ENCODE measurements around the gene NPHP4.

Gene NPHP4

DNA sequence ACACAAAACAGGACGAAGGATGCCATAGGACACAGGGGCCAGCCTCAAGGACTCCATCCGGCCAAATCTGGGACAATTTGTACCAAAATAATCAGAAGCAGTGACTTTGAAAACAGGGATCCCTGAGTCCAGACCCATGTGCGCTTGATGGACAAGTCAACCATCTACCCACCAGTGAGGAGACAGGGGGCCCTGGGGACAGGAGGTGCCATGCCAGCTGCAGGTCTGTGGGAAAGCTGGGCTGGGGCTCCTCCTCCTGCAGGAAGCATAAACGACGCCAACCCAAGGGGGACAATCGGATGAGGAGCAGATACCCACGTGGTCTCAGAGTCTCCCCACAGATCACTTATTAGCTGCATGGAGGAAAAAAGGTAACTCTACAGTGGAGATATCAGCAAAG lies 50.6 kb downstream of the NPHP4 start:
- ATAC-seq, result no peak
- no peak for TF ChIP-seq RARB (CRISPR knock-in tag; IDR thresholded peaks at IDR 0.05)
- no peak for TF ChIP-seq POU6F1 (CRISPR knock-in tag; IDR thresholded peaks at IDR 0.05; ENCODE audit: borderline replicate concordance, low read depth)
- TF ChIP-seq ARNTL (CRISPR knock-in tag; IDR thresholded peaks at IDR 0.05; ENCODE audit: borderline replicate concordance, low read depth), result no peak
- no peak for TF ChIP-seq PPARA (CRISPR knock-in tag; IDR thresholded peaks at IDR 0.05; ENCODE audit: borderline replicate concordance)
- TF ChIP-seq, protein P1, sequence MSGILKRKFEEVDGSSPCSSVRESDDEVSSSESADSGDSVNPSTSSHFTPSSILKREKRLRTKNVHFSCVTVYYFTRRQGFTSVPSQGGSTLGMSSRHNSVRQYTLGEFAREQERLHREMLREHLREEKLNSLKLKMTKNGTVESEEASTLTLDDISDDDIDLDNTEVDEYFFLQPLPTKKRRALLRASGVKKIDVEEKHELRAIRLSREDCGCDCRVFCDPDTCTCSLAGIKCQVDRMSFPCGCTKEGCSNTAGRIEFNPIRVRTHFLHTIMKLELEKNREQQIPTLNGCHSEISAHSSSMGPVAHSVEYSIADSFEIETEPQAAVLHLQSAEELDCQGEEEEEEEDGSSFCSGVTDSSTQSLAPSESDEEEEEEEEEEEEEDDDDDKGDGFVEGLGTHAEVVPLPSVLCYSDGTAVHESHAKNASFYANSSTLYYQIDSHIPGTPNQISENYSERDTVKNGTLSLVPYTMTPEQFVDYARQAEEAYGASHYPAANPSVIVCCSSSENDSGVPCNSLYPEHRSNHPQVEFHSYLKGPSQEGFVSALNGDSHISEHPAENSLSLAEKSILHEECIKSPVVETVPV (CRISPR knock-in tag; IDR thresholded peaks at IDR 0.05), result no peak
- no peak for TF ChIP-seq ZFP3 (CRISPR knock-in tag; IDR thresholded peaks at IDR 0.05)
- no peak for TF ChIP-seq GLIS3 (CRISPR knock-in tag; IDR thresholded peaks at IDR 0.05)
- TF ChIP-seq TOX (CRISPR knock-in tag; IDR thresholded peaks at IDR 0.05; ENCODE audit: borderline replicate concordance), result no peak
- no peak for TF ChIP-seq ZC3H10 (CRISPR knock-in tag; IDR thresholded peaks at IDR 0.05)
- TF ChIP-seq, protein P2, sequence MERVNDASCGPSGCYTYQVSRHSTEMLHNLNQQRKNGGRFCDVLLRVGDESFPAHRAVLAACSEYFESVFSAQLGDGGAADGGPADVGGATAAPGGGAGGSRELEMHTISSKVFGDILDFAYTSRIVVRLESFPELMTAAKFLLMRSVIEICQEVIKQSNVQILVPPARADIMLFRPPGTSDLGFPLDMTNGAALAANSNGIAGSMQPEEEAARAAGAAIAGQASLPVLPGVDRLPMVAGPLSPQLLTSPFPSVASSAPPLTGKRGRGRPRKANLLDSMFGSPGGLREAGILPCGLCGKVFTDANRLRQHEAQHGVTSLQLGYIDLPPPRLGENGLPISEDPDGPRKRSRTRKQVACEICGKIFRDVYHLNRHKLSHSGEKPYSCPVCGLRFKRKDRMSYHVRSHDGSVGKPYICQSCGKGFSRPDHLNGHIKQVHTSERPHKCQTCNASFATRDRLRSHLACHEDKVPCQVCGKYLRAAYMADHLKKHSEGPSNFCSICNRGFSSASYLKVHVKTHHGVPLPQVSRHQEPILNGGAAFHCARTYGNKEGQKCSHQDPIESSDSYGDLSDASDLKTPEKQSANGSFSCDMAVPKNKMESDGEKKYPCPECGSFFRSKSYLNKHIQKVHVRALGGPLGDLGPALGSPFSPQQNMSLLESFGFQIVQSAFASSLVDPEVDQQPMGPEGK (CRISPR knock-in tag; IDR thresholded peaks at IDR 0.05; ENCODE audit: borderline replicate concordance), result no peak
- TF ChIP-seq ZFP30 (CRISPR knock-in tag; IDR thresholded peaks at IDR 0.05), result no peak
- TF ChIP-seq, protein P3, sequence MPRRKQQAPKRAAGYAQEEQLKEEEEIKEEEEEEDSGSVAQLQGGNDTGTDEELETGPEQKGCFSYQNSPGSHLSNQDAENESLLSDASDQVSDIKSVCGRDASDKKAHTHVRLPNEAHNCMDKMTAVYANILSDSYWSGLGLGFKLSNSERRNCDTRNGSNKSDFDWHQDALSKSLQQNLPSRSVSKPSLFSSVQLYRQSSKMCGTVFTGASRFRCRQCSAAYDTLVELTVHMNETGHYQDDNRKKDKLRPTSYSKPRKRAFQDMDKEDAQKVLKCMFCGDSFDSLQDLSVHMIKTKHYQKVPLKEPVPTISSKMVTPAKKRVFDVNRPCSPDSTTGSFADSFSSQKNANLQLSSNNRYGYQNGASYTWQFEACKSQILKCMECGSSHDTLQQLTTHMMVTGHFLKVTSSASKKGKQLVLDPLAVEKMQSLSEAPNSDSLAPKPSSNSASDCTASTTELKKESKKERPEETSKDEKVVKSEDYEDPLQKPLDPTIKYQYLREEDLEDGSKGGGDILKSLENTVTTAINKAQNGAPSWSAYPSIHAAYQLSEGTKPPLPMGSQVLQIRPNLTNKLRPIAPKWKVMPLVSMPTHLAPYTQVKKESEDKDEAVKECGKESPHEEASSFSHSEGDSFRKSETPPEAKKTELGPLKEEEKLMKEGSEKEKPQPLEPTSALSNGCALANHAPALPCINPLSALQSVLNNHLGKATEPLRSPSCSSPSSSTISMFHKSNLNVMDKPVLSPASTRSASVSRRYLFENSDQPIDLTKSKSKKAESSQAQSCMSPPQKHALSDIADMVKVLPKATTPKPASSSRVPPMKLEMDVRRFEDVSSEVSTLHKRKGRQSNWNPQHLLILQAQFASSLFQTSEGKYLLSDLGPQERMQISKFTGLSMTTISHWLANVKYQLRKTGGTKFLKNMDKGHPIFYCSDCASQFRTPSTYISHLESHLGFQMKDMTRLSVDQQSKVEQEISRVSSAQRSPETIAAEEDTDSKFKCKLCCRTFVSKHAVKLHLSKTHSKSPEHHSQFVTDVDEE (CRISPR knock-in tag; IDR thresholded peaks at IDR 0.05), result no peak
- no peak for TF ChIP-seq TCF4 (CRISPR knock-in tag; IDR thresholded peaks at IDR 0.05; ENCODE audit: borderline replicate concordance)
- no peak for TF ChIP-seq ESRRG (CRISPR knock-in tag; IDR thresholded peaks at IDR 0.05)
- TF ChIP-seq BACH2 (CRISPR knock-in tag; IDR thresholded peaks at IDR 0.05; ENCODE audit: borderline replicate concordance), result no peak
- TF ChIP-seq ZNF8 (CRISPR knock-in tag; IDR thresholded peaks at IDR 0.05), result no peak
- TF ChIP-seq SNAI2 (CRISPR knock-in tag; IDR thresholded peaks at IDR 0.05), result no peak
- no peak for TF ChIP-seq ISL1 (CRISPR knock-in tag; IDR thresholded peaks at IDR 0.05)
- TF ChIP-seq CSDC2 (CRISPR knock-in tag; IDR thresholded peaks at IDR 0.05), result no peak
- TF ChIP-seq, protein P4, sequence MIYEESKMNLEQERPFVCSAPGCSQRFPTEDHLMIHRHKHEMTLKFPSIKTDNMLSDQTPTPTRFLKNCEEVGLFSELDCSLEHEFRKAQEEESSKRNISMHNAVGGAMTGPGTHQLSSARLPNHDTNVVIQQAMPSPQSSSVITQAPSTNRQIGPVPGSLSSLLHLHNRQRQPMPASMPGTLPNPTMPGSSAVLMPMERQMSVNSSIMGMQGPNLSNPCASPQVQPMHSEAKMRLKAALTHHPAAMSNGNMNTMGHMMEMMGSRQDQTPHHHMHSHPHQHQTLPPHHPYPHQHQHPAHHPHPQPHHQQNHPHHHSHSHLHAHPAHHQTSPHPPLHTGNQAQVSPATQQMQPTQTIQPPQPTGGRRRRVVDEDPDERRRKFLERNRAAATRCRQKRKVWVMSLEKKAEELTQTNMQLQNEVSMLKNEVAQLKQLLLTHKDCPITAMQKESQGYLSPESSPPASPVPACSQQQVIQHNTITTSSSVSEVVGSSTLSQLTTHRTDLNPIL (CRISPR knock-in tag; IDR thresholded peaks at IDR 0.05; ENCODE audit: low read depth), result no peak

DNA sequence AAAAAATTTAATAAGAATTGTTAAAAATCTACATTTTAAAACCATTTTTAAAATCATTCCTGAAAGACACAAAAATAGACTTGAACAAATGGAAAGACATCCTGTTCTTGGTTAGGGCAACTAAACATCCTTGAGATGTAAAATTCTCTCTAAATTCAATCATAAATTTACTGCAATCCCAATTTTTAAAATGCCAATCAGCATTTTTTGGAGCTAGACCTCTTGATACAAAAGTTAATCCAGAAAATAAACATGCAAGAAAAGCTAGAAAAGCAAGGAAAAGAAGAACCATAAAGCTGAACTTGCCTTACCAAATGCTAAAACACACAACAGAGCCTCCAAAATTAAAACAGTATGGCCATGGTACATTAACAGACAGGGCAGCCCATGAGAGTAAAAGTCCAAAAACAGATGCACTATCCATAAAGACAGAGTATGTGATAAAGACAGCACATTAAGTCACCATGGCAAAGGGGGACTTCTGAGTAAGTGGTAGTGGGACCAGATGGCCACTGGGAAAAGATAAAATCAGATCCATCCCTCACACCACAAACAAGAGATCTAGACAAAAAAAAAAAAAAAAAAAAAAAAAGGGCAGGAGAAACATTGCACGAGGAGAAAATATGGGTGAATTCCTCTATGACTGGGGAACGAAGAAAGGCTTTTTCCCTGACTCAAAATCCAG lies 51.4 kb downstream of the NPHP4 start:
- no peak for ATAC-seq
- TF ChIP-seq ESRRG (CRISPR knock-in tag; IDR thresholded peaks at IDR 0.05), result no peak
